Measurements from ENCODE around the gene TMEM161B. TPM values are rescaled to one million over a fixed set of nuclear protein-coding genes. Genes with fewer than 3 reads are reported as not detected.

TMEM161B gene
- total RNA-seq, 4 donors from 2014 or later = 7.6 to 16.2 (median 10.1) TPM

DNA sequence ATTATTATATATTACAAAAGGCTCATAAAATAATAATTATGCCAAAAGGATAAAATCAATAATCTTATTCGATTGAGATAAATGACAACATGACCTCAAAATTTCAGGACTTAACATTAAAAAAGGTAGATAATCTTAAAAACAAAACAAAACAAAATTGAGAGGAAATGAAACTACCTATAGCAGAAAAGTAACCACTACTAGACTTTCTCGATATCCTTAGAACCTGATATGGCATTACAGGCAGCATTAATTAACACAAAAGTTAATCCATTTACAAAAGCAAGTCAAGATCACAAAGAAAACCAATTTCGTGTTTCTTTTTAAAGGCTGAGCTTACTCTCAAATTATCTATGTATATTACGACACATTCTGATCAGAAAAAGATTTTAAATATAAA is 29.9 kb downstream of the TMEM161B start:
- DNase-seq (ENCODE audit: extremely low spot score) = no peak
- intact Hi-C loops (cut with DNase I) = no loop called here
- WGBS = 96% methylated on average over 4 of the region's 4 CpGs
- no peak for TF ChIP-seq EP300 (IDR thresholded peaks at IDR 0.05)
- no peak for TF ChIP-seq POLR2AphosphoS5 (IDR thresholded peaks at IDR 0.05)
- no peak for TF ChIP-seq POLR2A (IDR thresholded peaks at IDR 0.05; ENCODE audit: low read depth)
- TF ChIP-seq, protein P1, sequence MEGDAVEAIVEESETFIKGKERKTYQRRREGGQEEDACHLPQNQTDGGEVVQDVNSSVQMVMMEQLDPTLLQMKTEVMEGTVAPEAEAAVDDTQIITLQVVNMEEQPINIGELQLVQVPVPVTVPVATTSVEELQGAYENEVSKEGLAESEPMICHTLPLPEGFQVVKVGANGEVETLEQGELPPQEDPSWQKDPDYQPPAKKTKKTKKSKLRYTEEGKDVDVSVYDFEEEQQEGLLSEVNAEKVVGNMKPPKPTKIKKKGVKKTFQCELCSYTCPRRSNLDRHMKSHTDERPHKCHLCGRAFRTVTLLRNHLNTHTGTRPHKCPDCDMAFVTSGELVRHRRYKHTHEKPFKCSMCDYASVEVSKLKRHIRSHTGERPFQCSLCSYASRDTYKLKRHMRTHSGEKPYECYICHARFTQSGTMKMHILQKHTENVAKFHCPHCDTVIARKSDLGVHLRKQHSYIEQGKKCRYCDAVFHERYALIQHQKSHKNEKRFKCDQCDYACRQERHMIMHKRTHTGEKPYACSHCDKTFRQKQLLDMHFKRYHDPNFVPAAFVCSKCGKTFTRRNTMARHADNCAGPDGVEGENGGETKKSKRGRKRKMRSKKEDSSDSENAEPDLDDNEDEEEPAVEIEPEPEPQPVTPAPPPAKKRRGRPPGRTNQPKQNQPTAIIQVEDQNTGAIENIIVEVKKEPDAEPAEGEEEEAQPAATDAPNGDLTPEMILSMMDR (IDR thresholded peaks at IDR 0.05) = no peak
- H3K9me3 ChIP-seq = no peaks in the 10 kb centered on the region
- H3K4me3 ChIP-seq = no peak overlapping the region
- H3K4me1 ChIP-seq = no peaks in the 10 kb centered on the region
- no peaks in the 10 kb centered on the region for H3K27me3 ChIP-seq
- no peak overlapping the region for H3K27ac ChIP-seq (replicated peaks in 1 of 4)
- peaks cover 0 to 20% (median 3%) of the 10 kb centered on the region in 4 donors for H3K36me3 ChIP-seq

DNA sequence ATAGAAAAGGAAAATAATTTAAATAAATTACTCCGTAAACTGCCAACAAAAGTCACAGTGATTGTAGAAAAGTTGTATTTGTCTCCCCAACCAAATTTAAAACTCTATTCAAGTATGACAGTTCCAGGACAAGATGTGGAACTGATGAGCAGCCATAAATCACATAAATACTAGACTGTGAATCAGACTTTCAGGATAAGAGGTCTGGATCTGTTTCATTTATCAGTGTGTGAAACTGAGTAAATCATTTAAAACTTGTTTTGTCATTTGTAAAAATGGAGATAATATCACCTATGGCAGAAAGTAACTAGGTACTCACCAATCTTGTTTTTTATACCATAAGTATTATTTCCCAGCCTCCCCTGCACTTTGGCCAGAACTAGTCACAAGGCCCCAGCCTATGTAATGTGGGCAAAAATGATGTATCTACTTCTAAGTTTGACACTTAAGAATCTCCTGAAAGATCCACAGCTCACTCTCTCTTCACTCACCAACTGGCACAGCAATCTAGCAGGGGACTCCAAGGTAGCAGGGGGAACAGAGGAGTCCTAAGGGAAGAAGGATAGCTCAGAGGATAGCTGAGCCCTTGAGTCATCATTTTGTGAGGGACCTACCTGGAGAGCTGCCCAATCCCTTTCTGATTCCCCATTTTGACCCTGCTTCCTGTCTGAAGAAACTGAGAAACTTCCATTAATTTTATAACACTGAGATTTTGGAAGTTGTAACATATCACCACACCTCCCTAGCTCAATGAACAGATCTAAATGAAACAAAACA is 31.6 kb downstream of the TMEM161B start:
- Histone ChIP-seq H3K4me1 (no peaks in the 10 kb centered on the region), H3K27ac (replicated peaks in 1 of 4) (no peak overlapping the region), H3K27me3 (no peaks in the 10 kb centered on the region), H3K9me3 (no peaks in the 10 kb centered on the region), H3K4me3 (no peak overlapping the region), H3K36me3 (peaks cover 0 to 20% (median 3%) of the 10 kb centered on the region in 4 donors)
- no peak for DNase-seq (ENCODE audit: extremely low spot score)
- WGBS = 88% methylated on average over 1 of the region's 1 CpG
- intact Hi-C loops (cut with DNase I) = no loop called here
- TF ChIP-seq, protein P1 (IDR thresholded peaks at IDR 0.05) = no peak
- TF ChIP-seq POLR2A (IDR thresholded peaks at IDR 0.05; ENCODE audit: low read depth) = no peak
- TF ChIP-seq POLR2AphosphoS5 (IDR thresholded peaks at IDR 0.05) = no peak
- no peak for TF ChIP-seq EP300 (IDR thresholded peaks at IDR 0.05)

DNA sequence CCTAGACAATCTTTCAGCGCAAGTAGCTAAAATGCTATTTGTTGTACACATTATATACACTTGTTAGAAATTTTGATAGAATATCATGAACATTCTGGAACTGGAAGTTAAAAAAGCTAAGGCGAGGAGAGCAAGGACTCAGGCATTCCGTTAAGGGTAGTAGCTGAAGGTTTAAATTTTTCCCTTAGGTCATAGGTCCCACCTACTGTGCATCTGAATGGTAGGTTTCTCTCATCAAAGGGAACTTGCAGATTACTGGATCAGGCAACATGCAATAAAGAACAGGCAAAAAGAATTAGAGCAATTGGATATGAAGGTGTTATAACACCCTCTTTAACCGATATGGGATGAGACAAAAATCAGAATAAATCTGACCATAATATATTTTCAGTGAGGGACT is 32.8 kb downstream of the TMEM161B start:
- DNase-seq (ENCODE audit: extremely low spot score) = no peak
- 95% methylated on average over 4 of the region's 4 CpGs for WGBS
- intact Hi-C loops (cut with DNase I) = no loop called here
- H3K27me3 ChIP-seq = no peaks in the 10 kb centered on the region
- no peak for TF ChIP-seq POLR2AphosphoS5 (IDR thresholded peaks at IDR 0.05)
- TF ChIP-seq EP300 (IDR thresholded peaks at IDR 0.05) = no peak
- TF ChIP-seq, protein P1 (IDR thresholded peaks at IDR 0.05) = no peak
- no peak for TF ChIP-seq POLR2A (IDR thresholded peaks at IDR 0.05; ENCODE audit: low read depth)
- H3K27ac ChIP-seq (replicated peaks in 1 of 4) = no peak overlapping the region
- H3K9me3 ChIP-seq = no peaks in the 10 kb centered on the region
- no peaks in the 10 kb centered on the region for H3K4me1 ChIP-seq
- no peak overlapping the region for H3K4me3 ChIP-seq
- peaks cover 0 to 20% (median 3%) of the 10 kb centered on the region in 4 donors for H3K36me3 ChIP-seq

DNA sequence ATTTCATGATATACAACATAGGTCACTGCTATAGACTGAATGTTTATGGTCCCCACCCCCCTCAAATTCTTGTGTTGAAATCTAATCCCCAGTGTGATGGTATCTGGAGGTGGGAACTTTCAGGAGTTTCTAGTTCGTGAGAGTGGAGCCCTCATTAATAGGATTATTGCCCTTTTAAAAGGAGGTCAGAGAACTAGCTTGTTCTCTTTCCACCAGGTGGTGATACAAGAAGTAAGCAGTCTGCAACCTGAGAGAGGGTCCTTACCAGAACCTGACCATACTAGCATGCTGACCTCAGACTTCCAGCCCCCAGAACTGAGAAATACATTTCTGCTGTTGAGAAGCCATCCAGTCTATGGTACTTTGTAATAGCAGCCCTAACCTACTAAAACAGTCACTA is 33.3 kb downstream of the TMEM161B start:
- no peaks in the 10 kb centered on the region for H3K27me3 ChIP-seq
- H3K27ac ChIP-seq (replicated peaks in 1 of 4) = no peak overlapping the region
- WGBS = 81% methylated on average over 1 of the region's 1 CpG
- H3K4me1 ChIP-seq = no peaks in the 10 kb centered on the region
- peaks cover 0 to 20% (median 3%) of the 10 kb centered on the region in 4 donors for H3K36me3 ChIP-seq
- intact Hi-C loops (cut with DNase I) = no loop called here
- no peaks in the 10 kb centered on the region for H3K9me3 ChIP-seq
- no peak overlapping the region for H3K4me3 ChIP-seq
- TF ChIP-seq EP300 (IDR thresholded peaks at IDR 0.05) = no peak
- no peak for TF ChIP-seq POLR2AphosphoS5 (IDR thresholded peaks at IDR 0.05)
- no peak for DNase-seq (ENCODE audit: extremely low spot score)

DNA sequence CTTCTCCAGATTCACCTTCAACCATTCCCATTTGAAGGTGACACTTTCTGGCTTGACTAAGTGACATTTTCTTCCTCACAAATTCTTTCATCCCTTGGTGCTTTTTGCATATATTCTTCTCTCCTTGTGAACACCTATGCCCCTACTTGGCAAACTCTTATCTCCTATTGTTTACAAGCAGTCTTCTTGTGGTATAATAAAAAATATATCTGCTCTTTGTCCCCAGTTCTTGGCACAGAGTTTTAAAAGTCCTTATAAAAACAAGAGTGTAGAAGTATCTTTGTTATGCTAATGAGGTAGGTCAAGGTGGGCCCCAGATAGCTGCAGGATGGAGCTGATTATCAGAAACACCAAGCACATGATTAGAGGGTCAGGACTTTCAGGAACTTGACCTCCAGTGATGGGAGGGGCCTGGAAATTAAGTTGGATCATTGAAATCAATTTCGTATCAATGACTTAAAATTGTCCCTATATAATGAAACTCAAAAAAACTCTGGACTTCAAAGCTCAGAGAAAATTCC is 38.0 kb downstream of the TMEM161B start:
- Histone ChIP-seq H3K4me3 (no peak overlapping the region), H3K4me1 (no peaks in the 10 kb centered on the region), H3K27me3 (no peaks in the 10 kb centered on the region), H3K36me3 (peaks cover 0 to 15% (median 4%) of the 10 kb centered on the region in 4 donors), H3K9me3 (no peaks in the 10 kb centered on the region), H3K27ac (replicated peaks in 1 of 4) (no peak overlapping the region)
- TF ChIP-seq, protein P1 (IDR thresholded peaks at IDR 0.05) = no peak
- TF ChIP-seq EP300 (IDR thresholded peaks at IDR 0.05) (no peak), POLR2A (IDR thresholded peaks at IDR 0.05; ENCODE audit: low read depth) (no peak), POLR2AphosphoS5 (IDR thresholded peaks at IDR 0.05) (no peak)
- DNase-seq (ENCODE audit: extremely low spot score) = no peak
- WGBS = 100% methylated on average over 1 of the region's 1 CpG
- intact Hi-C loops (cut with DNase I) = no loop called here
